Measurements from ENCODE around the gene KCNG2. TPM values are rescaled to one million over a fixed set of nuclear protein-coding genes. Genes with fewer than 3 reads are reported as not detected.

KCNG2 gene
- total and polyA plus RNA-seq, 2 of the 13 experiments (the other 11 are each of a cell fraction or from before 2014, with no cell fraction given), result not detected

- H3K27ac ChIP-seq (ENCODE audit: extremely low read length, insufficient read depth, low read length), result no peak overlapping the region
- TF ChIP-seq FIP1L1 (IDR thresholded peaks at IDR 0.05; ENCODE audit: borderline replicate concordance, insufficient read depth, low read depth, low read length), result no peak
- no peak for TF ChIP-seq JUND (CRISPR knock-in tag; IDR thresholded peaks at IDR 0.05)
- no peak for TF ChIP-seq HIC2 (CRISPR knock-in tag; IDR thresholded peaks at IDR 0.05; ENCODE audit: low read depth)
- TF ChIP-seq ZBTB49 (CRISPR knock-in tag; IDR thresholded peaks at IDR 0.05; ENCODE audit: borderline replicate concordance), result no peak
- TF ChIP-seq ZSCAN5A (CRISPR knock-in tag; IDR thresholded peaks at IDR 0.05; ENCODE audit: borderline replicate concordance), result no peak
- TF ChIP-seq RAD51 (IDR thresholded peaks at IDR 0.05; ENCODE audit: borderline replicate concordance), result no peak
- no peak for TF ChIP-seq NR2F2 (IDR thresholded peaks at IDR 0.05; ENCODE audit: borderline replicate concordance, low read depth)
- no peak for TF ChIP-seq BORCS8-MEF2B (CRISPR knock-in tag; IDR thresholded peaks at IDR 0.05)
- TF ChIP-seq ZNF430 (CRISPR knock-in tag; IDR thresholded peaks at IDR 0.05), result no peak
- no peak for TF ChIP-seq ZNF639 (CRISPR knock-in tag; conservative IDR thresholded peaks at IDR 0.05)
- TF ChIP-seq RCOR2 (CRISPR knock-in tag; IDR thresholded peaks at IDR 0.05), result no peak
- TF ChIP-seq ZNF761 (CRISPR knock-in tag; conservative IDR thresholded peaks at IDR 0.05), result no peak
- no peak for TF ChIP-seq ZNF652 (CRISPR knock-in tag; IDR thresholded peaks at IDR 0.05; ENCODE audit: borderline replicate concordance, low read depth)
- TF ChIP-seq BCL6 (CRISPR knock-in tag; IDR thresholded peaks at IDR 0.05), result no peak
- H3K79me2 ChIP-seq (ENCODE audit: insufficient read depth, low read length), result peaks cover 82% of the 10 kb centered on the region
- H4K20me1 ChIP-seq (ENCODE audit: insufficient read depth, low read length), result peaks cover 9% of the 10 kb centered on the region; the same call in 1 of the 2 replicates
- intact Hi-C loops (cut with micrococcal nuclease; ENCODE audit: unreplicated experiment), result no loop called here
- FAIRE-seq (no peak), ATAC-seq (no peak), DNase-seq (ENCODE audit: low spot score) (no peak)
- in situ Hi-C loops (cut with HindIII; ENCODE audit: extremely low pct_ligation_motif_present, low pct_unique_long_range_greater_than_20kb), result loop anchor here (10.0 kb wide), 1 partner anchor 166 kb away; the partner anchor contains the start of gene ADNP2
- H3K36me3 ChIP-seq (replicated peaks in 1 of 2; ENCODE audit: control insufficient read depth in 1 of 2, insufficient read depth in 2 of 2, low read length in 2 of 2), result peaks cover 9 to 34% of the 10 kb centered on the region in 2 experiments; a peak in 4 of 5 replicates
- ChIA-PET CTCF (ENCODE audit: low intra/inter-chr PET ratio, low total read pairs) (no interaction called here), POLR2A (interaction anchor here (1.5 kb wide), 1 partner anchor 94 kb away, joined by 4 read pairs; no protein-coding TSS in a partner anchor)
- H3K27me3 ChIP-seq (ENCODE audit: control insufficient read depth in 1 of 2, insufficient read depth in 2 of 2, low read length in 2 of 2), result no peaks in the 10 kb centered on the region
- no peak overlapping the region for H2AFZ ChIP-seq (ENCODE audit: low read length)
- no peak overlapping the region for H3K4me3 ChIP-seq (replicated peaks in 1 of 3; ENCODE audit: insufficient read depth in 1 of 3, low read depth in 2 of 3, low read length in 3 of 3)
- no peaks in the 10 kb centered on the region for H3K9me3 ChIP-seq (ENCODE audit: low read length)
- BruUV-seq (replicated peaks), result no TSS peak
- H3K4me1 ChIP-seq (ENCODE audit: insufficient read depth, low read length), result peaks cover 78% of the 10 kb centered on the region
- H3K4me2 ChIP-seq (ENCODE audit: low read depth, low read length), result no peak overlapping the region
- WGBS (ENCODE audit: low lambda C conversion rate), result 94% methylated on average over 5 of the region's 5 CpGs
- H3K9ac ChIP-seq (ENCODE audit: insufficient read depth, low read depth, low read length), result no peak overlapping the region
Measured at GRCh38 chr18:79939096-79939495, 141.4 kb downstream of the KCNG2 start.

Measured in HepG2 (cell line).